Adrenal gland (tissue), 5 donors: ENCODE data around the gene DDX18.

Source experiments
- POLR2A ChIP-seq, 2 donors: fragments of 450-650 bp; IDR thresholded peaks; one replicate each; pipeline ENCODE4 v1.6.1; 2017; ENCODE audit warnings: antibody characterized with exemption in 2 of 2, mild to moderate bottlenecking in 2 of 2, moderate library complexity in 1 of 2
- TF ChIP-seq, protein P1 (sequence below), 6 experiments: fragments of 450-650 bp in 4 of 6; fragments of 200-600 bp in 2 of 6; sonication (generic) in 1 of 6; IDR thresholded peaks; 1 replicate in 5 of 6; 2 replicates in 1 of 6; pipeline versions ENCODE4 v1.5.1 to v1.8.0; 2016 to 2021; ENCODE audit warnings: antibody characterized with exemption in 6 of 6, mild to moderate bottlenecking in 2 of 6, moderate library complexity in 1 of 6
- donor health status: DM: no; HTN: no; CAD: no.

DNA sequence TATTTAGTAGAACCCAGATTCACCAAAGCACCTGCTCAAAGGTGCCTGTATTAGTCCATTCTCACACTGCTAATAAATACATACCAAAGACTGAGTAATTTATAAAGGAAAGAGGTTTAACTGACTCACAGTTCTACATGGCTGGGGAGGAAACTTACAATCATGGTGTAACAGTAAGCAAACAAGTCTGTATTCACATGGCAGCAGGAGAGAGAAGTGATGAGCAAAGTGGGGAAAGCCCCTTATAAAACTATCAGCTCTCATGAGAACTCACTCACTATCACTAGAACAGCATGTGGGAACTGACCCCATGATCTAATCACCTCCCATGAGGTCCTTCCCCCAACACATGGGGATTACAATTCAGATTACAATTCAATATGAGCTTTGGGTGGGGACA, 28.0 kb upstream of the DDX18 start:
- no peak for TF ChIP-seq POLR2A (IDR thresholded peaks at IDR 0.05)
- TF ChIP-seq, protein P1, sequence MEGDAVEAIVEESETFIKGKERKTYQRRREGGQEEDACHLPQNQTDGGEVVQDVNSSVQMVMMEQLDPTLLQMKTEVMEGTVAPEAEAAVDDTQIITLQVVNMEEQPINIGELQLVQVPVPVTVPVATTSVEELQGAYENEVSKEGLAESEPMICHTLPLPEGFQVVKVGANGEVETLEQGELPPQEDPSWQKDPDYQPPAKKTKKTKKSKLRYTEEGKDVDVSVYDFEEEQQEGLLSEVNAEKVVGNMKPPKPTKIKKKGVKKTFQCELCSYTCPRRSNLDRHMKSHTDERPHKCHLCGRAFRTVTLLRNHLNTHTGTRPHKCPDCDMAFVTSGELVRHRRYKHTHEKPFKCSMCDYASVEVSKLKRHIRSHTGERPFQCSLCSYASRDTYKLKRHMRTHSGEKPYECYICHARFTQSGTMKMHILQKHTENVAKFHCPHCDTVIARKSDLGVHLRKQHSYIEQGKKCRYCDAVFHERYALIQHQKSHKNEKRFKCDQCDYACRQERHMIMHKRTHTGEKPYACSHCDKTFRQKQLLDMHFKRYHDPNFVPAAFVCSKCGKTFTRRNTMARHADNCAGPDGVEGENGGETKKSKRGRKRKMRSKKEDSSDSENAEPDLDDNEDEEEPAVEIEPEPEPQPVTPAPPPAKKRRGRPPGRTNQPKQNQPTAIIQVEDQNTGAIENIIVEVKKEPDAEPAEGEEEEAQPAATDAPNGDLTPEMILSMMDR (IDR thresholded peaks at IDR 0.05): no peak
